ENCODE data around the gene DNMT3L.

DNA sequence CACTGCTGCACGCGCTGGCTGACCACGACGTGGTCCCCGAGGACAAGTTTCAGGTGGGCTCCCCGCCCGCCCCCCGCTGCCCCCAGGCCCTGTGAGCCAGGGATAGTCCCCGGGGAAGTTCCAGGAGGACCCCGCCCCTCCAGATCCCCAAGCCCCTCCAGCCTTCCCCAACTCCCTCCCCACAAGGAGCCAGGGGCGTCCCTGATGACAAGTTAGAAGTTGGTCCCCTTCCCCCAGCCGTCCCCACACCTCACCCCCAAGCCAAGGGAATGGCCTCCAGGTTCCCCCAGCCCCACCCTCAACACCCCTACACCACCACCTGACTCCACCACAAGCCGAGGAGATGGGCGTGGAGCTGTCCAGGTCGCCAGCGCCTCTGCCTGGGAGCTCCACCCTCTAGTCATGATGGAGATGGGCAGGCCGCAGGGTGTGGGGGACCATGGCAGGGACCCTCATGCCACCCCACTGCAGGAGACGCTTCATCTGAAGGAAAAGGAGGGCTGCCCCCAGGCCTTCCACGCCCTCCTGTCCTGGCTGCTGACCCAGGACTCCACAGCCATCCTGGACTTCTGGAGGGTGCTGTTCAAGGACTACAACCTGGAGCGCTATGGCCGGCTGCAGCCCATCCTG lies 24.5 kb upstream of the DNMT3L start:
- TF ChIP-seq POLR2A (IDR thresholded peaks at IDR 0.05) = no peak
- TF ChIP-seq, protein P1, sequence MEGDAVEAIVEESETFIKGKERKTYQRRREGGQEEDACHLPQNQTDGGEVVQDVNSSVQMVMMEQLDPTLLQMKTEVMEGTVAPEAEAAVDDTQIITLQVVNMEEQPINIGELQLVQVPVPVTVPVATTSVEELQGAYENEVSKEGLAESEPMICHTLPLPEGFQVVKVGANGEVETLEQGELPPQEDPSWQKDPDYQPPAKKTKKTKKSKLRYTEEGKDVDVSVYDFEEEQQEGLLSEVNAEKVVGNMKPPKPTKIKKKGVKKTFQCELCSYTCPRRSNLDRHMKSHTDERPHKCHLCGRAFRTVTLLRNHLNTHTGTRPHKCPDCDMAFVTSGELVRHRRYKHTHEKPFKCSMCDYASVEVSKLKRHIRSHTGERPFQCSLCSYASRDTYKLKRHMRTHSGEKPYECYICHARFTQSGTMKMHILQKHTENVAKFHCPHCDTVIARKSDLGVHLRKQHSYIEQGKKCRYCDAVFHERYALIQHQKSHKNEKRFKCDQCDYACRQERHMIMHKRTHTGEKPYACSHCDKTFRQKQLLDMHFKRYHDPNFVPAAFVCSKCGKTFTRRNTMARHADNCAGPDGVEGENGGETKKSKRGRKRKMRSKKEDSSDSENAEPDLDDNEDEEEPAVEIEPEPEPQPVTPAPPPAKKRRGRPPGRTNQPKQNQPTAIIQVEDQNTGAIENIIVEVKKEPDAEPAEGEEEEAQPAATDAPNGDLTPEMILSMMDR (IDR thresholded peaks at IDR 0.05) = no peak

Measured in Peyer's patch (tissue), 4 donors.